Common myeloid progenitor, CD34-positive (primary cell): ENCODE results near the gene SYTL5. TPM values are rescaled to one million over a fixed set of nuclear protein-coding genes. Genes with fewer than 3 reads are reported as not detected.

Experiments used
- CTCF ChIA-PET: fragments of 350-600 bp; sonication (Branson Sonifier 250); formaldehyde crosslinking; loops from one replicate; lab custom pipeline; 2021; ENCODE audit warnings: antibody characterized with exemption; lab: Charles Lee
- POLR2A ChIA-PET: fragments of 350-600 bp; sonication (Branson Sonifier 250); formaldehyde crosslinking; loops from one replicate; lab custom pipeline; 2021; ENCODE audit warnings: antibody characterized with exemption; lab: Charles Lee
- DNase-seq, 3 donors: peaks; one replicate each; pipeline versions ENCODE4 v3.0.0 to v3.0.0-alpha.2; 2013
- H3K27ac ChIP-seq, 2 experiments: 1 replicate in 1 of 2; 2 replicates in 1 of 2; pipeline ENCODE4 v1.7.0; 2013; ENCODE audit warnings: inconsistent platforms in 2 of 2, low read length in 2 of 2, mild to moderate bottlenecking in 2 of 2, low read depth in 1 of 2, moderate library complexity in 1 of 2; ENCODE audit not compliant: severe bottlenecking in 2 of 2, insufficient read depth in 1 of 2, poor library complexity in 1 of 2
- H3K27me3 ChIP-seq, 5 experiments: replicated peaks in 2 of 5; 1 replicate in 3 of 5; 2 replicates in 2 of 5; pipeline versions ENCODE4 v1.6.1 to v1.7.0; 2013; ENCODE audit warnings: low read length in 4 of 5, mild to moderate bottlenecking in 2 of 5, moderate library complexity in 2 of 5, inconsistent platforms in 1 of 5; ENCODE audit not compliant: insufficient read depth in 5 of 5, control insufficient read depth in 4 of 5
- H3K36me3 ChIP-seq, 4 experiments: 1 replicate in 2 of 4; 2 replicates in 2 of 4; pipeline versions ENCODE4 v1.6.1 to v1.7.0; 2013; ENCODE audit warnings: low read length in 3 of 4, control low read depth in 1 of 4, mild to moderate bottlenecking in 1 of 4; ENCODE audit not compliant: control insufficient read depth in 4 of 4, insufficient read depth in 4 of 4
- H3K4me1 ChIP-seq, 4 experiments: 1 replicate in 3 of 4; 2 replicates in 1 of 4; pipeline versions ENCODE4 v1.6.1 to v1.7.1; 2013; ENCODE audit warnings: low read length in 3 of 4, mild to moderate bottlenecking in 3 of 4, control low read depth in 1 of 4, inconsistent platforms in 1 of 4, moderate library complexity in 1 of 4; ENCODE audit not compliant: control insufficient read depth in 4 of 4, insufficient read depth in 4 of 4; ENCODE audit errors: control extremely low read depth in 1 of 4
- H3K4me3 ChIP-seq, 7 experiments: 1 replicate in 4 of 7; 2 replicates in 3 of 7; pipeline versions ENCODE4 v1.5.1 to v1.7.0; 2013; ENCODE audit warnings: mild to moderate bottlenecking in 7 of 7, low read length in 6 of 7, moderate library complexity in 6 of 7, inconsistent platforms in 2 of 7, low read depth in 2 of 7, control low read depth in 1 of 7; ENCODE audit not compliant: insufficient read depth in 4 of 7, control insufficient read depth in 1 of 7; ENCODE audit errors: extremely low read depth in 1 of 7
- H3K9me3 ChIP-seq, 5 experiments: 1 replicate in 4 of 5; 2 replicates in 1 of 5; pipeline versions ENCODE4 v1.6.1 to v1.7.1; 2013; ENCODE audit warnings: low read length in 4 of 5, mild to moderate bottlenecking in 2 of 5, inconsistent platforms in 1 of 5, low read depth in 1 of 5, moderate library complexity in 1 of 5; ENCODE audit not compliant: control insufficient read depth in 4 of 5, insufficient read depth in 2 of 5; ENCODE audit errors: control extremely low read depth in 1 of 5
- WGBS: methylation state at CpG from one replicate; pipeline ENCODE4 v1.1.5; 2013; ENCODE audit not compliant: insufficient coverage; 5-methylcytosine and 5-hydroxymethylcytosine counted together
- polyA plus RNA-seq: library from polyadenylated mRNA; unstranded; fragments of 120-200 nt; gene quantifications from one replicate; pipeline ENCODE4 v1.2.1, GENCODE V29; 2013

Gene SYTL5
- not detected for polyA plus RNA-seq

GRCh38 chrX:38006291-38006690 lies at the start of gene SYTL5:
Gene SYTL5 (plus strand): TSS chrX:38006553. CDS start chrX:38033890, 27,337 bp downstream.
- H3K4me1 ChIP-seq = no peaks in the 10 kb centered on the region
- H3K27me3 ChIP-seq = no peaks in the 10 kb centered on the region
- no peak within 1 kb of the TSS for H3K4me3 ChIP-seq
- no peaks in the 10 kb centered on the region for H3K9me3 ChIP-seq
- no CpG with 5 or more reads among the region's 1 CpG for WGBS
- no peaks in the 10 kb centered on the region for H3K36me3 ChIP-seq
- CTCF ChIA-PET = no interaction called here
- POLR2A ChIA-PET = no interaction called here
- no peak within 1 kb of the TSS for H3K27ac ChIP-seq
- no peak for DNase-seq

GRCh38 chrX:37958525-37959211 lies 47.7 kb upstream of the SYTL5 start:
- 79% methylated on average over 5 of the region's 7 CpGs for WGBS
- Histone ChIP-seq H3K27me3 (peaks cover 0 to 5% (median 0%) of the 10 kb centered on the region in 5 experiments), H3K27ac (no peak overlapping the region), H3K4me3 (no peak overlapping the region), H3K4me1 (no peaks in the 10 kb centered on the region), H3K9me3 (no peaks in the 10 kb centered on the region), H3K36me3 (no peaks in the 10 kb centered on the region)
- CTCF ChIA-PET = no interaction called here
- POLR2A ChIA-PET = no interaction called here
- no peak for DNase-seq

GRCh38 chrX:37959212-37960021 lies 46.9 kb upstream of the SYTL5 start:
- WGBS = 89% methylated on average over 12 of the region's 15 CpGs
- no peaks in the 10 kb centered on the region for H3K9me3 ChIP-seq
- no peak overlapping the region for H3K4me3 ChIP-seq
- no peak overlapping the region for H3K27ac ChIP-seq
- ChIA-PET POLR2A (no interaction called here), CTCF (no interaction called here)
- H3K4me1 ChIP-seq = no peaks in the 10 kb centered on the region
- DNase-seq = no peak
- no peaks in the 10 kb centered on the region for H3K36me3 ChIP-seq
- peaks cover 0 to 5% (median 0%) of the 10 kb centered on the region in 5 experiments for H3K27me3 ChIP-seq

GRCh38 chrX:37961118-37961517 lies 45.2 kb upstream of the SYTL5 start:
- ChIA-PET CTCF (no interaction called here), POLR2A (no interaction called here)
- no peak for DNase-seq
- Histone ChIP-seq H3K27me3 (peaks cover 0 to 2% (median 0%) of the 10 kb centered on the region in 5 experiments), H3K36me3 (no peaks in the 10 kb centered on the region), H3K27ac (no peak overlapping the region), H3K4me1 (no peaks in the 10 kb centered on the region), H3K9me3 (no peaks in the 10 kb centered on the region), H3K4me3 (no peak overlapping the region)
- WGBS = no CpG with 5 or more reads among the region's 1 CpG

- Histone ChIP-seq H3K4me1 (no peaks in the 10 kb centered on the region), H3K4me3 (no peak overlapping the region), H3K9me3 (no peaks in the 10 kb centered on the region), H3K27me3 (peaks cover 0 to 2% (median 0%) of the 10 kb centered on the region in 5 experiments), H3K36me3 (no peaks in the 10 kb centered on the region), H3K27ac (no peak overlapping the region)
- WGBS = 75% methylated on average over 2 of the region's 2 CpGs
- ChIA-PET CTCF (no interaction called here), POLR2A (no interaction called here)
- no peak for DNase-seq
These were observed 38.6 kb upstream of the SYTL5 start for GRCh38 chrX:37967714-37968113.

GRCh38 chrX:37975421-37975820 lies 30.9 kb upstream of the SYTL5 start:
- Histone ChIP-seq H3K9me3 (no peaks in the 10 kb centered on the region), H3K27ac (no peak overlapping the region), H3K4me3 (no peak overlapping the region), H3K36me3 (no peaks in the 10 kb centered on the region), H3K4me1 (no peaks in the 10 kb centered on the region), H3K27me3 (no peaks in the 10 kb centered on the region)
- ChIA-PET POLR2A (no interaction called here), CTCF (no interaction called here)
- DNase-seq = no peak
- no CpG with 5 or more reads among the region's 3 CpGs for WGBS

- H3K27ac ChIP-seq = no peak overlapping the region
- H3K4me3 ChIP-seq = no peak overlapping the region
- H3K36me3 ChIP-seq = no peaks in the 10 kb centered on the region
- H3K4me1 ChIP-seq = no peaks in the 10 kb centered on the region
- CTCF ChIA-PET = no interaction called here
- DNase-seq = no peak
- POLR2A ChIA-PET = no interaction called here
- no CpG with 5 or more reads among the region's 1 CpG for WGBS
- no peaks in the 10 kb centered on the region for H3K9me3 ChIP-seq
- H3K27me3 ChIP-seq = no peaks in the 10 kb centered on the region
These were observed 30.2 kb upstream of the SYTL5 start for GRCh38 chrX:37976153-37976552.
